GM13977 (cell line): Measurements from ENCODE around the gene ANKRD44.

Experiments
- DNase-seq: peaks from one replicate; pipeline ENCODE4 v3.0.0; 2012; ENCODE audit warnings: low spot score
- in situ Hi-C: fragments of 300-500 bp; cut with MboI; formaldehyde crosslinking; loops from one replicate; pipeline ENCODE4 v1.12.0; 2022; ENCODE audit warnings: low sequenced_read_pairs, low pct_unique_long_range_greater_than_20kb, mixed read lengths, inconsistent platforms; ENCODE audit not compliant: unreplicated experiment
- TF ChIP-seq, protein P1 (sequence below): IDR thresholded peaks from 2 replicates; pipeline ENCODE4 v1.5.1; 2012; ENCODE audit warnings: mild to moderate bottlenecking, control low read depth; ENCODE audit not compliant: insufficient read depth; ENCODE audit errors: extremely low read depth, missing control alignments

Gene ANKRD44

DNA sequence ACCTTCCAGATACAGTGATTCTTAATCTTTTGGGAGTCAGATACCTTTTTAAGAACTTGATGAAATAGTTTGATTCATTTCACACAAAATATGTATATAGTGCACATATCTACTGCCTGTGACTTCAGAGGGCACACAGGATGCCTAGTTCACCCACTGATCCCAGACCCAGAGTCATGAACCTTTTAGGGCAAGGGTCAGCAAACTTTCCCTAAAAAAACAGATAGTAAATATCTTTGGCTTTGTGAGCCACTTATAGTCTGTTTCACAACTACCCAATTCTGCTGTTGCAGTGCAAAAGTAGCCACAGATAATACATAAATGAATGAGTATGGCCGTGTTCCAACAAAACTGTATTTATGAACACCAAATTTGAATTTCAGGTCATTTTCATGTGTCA, 124.9 kb downstream of the ANKRD44 start:
- in situ Hi-C loops: loop anchor here (10.0 kb wide), 1 partner anchor 199 kb away; no protein-coding TSS in a partner anchor
- TF ChIP-seq, protein P1, sequence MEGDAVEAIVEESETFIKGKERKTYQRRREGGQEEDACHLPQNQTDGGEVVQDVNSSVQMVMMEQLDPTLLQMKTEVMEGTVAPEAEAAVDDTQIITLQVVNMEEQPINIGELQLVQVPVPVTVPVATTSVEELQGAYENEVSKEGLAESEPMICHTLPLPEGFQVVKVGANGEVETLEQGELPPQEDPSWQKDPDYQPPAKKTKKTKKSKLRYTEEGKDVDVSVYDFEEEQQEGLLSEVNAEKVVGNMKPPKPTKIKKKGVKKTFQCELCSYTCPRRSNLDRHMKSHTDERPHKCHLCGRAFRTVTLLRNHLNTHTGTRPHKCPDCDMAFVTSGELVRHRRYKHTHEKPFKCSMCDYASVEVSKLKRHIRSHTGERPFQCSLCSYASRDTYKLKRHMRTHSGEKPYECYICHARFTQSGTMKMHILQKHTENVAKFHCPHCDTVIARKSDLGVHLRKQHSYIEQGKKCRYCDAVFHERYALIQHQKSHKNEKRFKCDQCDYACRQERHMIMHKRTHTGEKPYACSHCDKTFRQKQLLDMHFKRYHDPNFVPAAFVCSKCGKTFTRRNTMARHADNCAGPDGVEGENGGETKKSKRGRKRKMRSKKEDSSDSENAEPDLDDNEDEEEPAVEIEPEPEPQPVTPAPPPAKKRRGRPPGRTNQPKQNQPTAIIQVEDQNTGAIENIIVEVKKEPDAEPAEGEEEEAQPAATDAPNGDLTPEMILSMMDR: no peak
- DNase-seq: no peak

DNA sequence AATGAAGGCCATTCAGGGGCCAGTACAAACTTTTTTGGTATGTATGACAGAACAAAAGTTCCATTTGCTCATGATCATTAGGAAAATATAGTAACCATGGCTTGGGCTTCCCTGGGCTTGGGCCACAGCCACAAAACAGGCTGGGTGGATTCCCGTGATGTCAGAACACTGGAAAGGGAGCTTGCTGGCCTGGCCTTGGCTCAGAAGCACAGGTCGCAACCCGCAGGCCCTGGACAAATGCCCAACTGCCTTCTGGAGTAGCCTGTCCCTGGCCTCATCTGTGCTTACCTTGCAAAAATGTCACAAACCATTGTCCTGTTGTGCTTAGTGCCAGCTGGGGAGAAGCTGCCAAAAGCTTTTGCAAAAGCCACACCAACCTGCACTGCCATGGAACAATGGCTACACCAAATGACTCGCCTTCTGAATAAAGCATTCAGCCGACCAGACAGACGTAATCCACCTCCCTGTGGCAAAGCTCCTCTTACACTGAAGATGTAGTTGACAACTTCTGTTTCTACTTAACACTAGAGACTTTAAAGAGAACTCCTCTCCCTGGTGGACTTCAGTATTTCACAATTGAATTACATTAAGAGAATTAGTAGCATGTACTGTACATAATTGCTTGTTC, 125.5 kb downstream of the ANKRD44 start:
- in situ Hi-C loops: loop anchor here (10.0 kb wide), 1 partner anchor 200 kb away; no protein-coding TSS in a partner anchor
- no peak for DNase-seq

DNA sequence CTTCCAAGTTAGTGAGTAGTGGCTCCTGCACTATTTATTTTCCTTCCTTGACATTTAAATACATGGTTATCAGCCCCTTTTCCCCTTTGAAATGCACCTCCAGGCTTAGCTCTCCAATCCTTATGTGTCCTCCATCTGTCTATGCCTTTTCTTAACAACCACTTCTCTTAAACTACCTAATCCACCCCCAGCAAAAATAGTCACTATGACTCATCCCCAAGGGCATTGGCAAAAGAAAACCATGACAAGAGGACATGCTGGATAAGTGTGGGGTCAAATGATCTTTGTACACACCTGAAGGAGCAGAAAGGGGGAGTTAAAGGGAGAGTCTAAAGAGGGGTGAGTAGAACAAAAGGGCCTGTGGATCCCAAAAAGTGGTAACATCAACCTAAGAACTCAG, 127.2 kb downstream of the ANKRD44 start:
- in situ Hi-C loops: loop anchor here (10.0 kb wide), 1 partner anchor 201 kb away; no protein-coding TSS in a partner anchor
- TF ChIP-seq, protein P1: no peak
- DNase-seq: no peak

More for the DNA sequence above, 125.5 kb downstream of the ANKRD44 start:
- TF ChIP-seq, protein P1: no peak

DNA sequence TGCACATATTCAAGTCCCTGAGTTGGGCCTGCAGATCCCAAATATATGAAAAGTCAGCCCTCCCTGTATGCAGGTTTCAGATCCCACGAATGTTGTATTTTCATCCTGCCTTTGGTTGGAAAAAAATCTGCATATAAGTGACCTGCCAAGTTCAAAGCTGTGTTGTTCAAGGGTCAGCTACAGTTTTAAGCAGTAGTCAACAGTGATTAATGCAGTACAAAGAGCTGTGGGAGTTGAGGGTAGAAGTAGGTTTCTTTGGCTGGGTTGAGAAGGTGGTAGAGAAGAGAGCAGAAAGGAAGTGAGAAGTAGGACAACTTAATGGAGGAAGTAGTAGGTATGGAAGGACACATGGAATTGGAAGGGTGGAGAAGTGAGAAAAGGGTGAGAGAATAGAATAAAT, 127.9 kb downstream of the ANKRD44 start:
- no peak for DNase-seq
- in situ Hi-C loops: loop anchor here (10.0 kb wide), 1 partner anchor 202 kb away; no protein-coding TSS in a partner anchor
- TF ChIP-seq, protein P1: no peak

DNA sequence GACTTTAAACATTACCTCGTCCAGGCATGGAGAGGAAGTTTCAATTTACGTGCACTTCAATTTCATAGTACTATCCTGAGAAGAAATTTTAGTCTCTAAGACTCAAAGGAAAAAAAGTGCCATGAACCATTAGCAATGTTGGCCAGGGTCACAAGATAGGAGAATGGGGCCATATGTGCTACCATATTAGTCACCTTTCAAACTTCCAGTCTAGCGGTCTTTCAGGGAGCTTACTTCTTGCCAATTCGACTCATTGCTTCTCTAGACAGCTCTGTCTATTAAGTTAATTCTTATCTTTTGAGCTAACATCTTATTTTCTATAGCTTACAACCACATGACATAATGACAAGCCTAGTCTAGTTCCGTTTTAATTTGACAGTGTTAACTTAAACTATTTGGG, 129.1 kb downstream of the ANKRD44 start:
- no peak for DNase-seq
- TF ChIP-seq, protein P1: no peak
- in situ Hi-C loops: loop anchor here (10.0 kb wide), 1 partner anchor 203 kb away; no protein-coding TSS in a partner anchor

DNA sequence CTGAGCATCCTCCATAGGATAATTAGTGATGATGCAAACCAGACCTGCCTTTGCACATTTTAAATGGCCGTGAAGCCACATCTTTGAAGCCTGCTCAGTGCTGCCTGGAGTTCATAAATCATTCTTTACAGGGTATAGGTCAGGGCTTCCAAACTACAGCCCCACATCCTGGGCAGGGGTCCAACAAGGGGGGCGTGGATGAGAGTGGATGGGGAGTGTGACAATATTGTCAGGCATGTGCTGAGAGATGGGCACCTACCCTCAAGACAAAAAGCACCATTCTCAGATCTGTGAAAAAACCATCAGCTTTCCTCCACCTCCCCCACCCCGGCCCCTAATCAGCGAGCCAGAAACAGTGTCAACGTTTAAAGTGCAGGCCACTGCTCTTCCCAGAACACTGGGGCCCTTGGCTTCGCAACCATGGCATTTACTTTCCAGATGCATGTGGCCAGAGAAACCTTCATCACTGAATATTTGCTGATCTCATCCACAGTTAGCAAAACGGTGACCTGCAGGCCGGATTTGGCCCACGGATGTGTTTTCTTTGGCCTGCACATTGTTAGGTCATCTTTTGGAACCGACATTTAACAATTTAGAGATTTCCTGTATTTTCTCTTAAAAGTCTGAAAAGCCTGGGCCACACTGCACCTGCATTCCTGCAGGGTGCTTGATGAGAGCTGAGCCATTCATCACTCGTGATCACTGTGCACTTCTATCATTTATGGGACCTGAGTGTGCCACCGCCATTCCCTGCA, 130.7 kb downstream of the ANKRD44 start:
- in situ Hi-C loops: loop anchor here (10.0 kb wide), 2 partner anchors 65 to 205 kb away; no protein-coding TSS in a partner anchor
- no peak for DNase-seq
- TF ChIP-seq, protein P1: no peak
